HepG2 (cell line): ENCODE measurements around the gene HMG20B. TPM values are rescaled to one million over a fixed set of nuclear protein-coding genes. Genes with fewer than 3 reads are reported as not detected.

ENCODE experiments used
- ARNT2 ChIP-seq: sonication (generic); formaldehyde crosslinking; IDR thresholded peaks from 2 replicates; pipeline ENCODE4 v1.8.0; 2022; ENCODE audit warnings: mild to moderate bottlenecking, low read depth, missing genetic modification reagents, moderate library complexity
- ATF6 ChIP-seq: sonication (generic); formaldehyde crosslinking; conservative IDR thresholded peaks from 2 replicates; pipeline ENCODE4 v1.4.0; 2020; ENCODE audit warnings: missing genetic modification reagents
- CEBPB ChIP-seq: IDR thresholded peaks from 2 replicates; pipeline ENCODE4 v1.6.1; 2011; ENCODE audit warnings: low read depth, low read length, improper control_type of control experiment, borderline replicate concordance
- ESRRA ChIP-seq: sonication (generic); formaldehyde crosslinking; IDR thresholded peaks from 2 replicates; pipeline ENCODE4 v1.5.1; 2020; ENCODE audit warnings: mild to moderate bottlenecking, low read depth, missing genetic modification reagents
- HDAC2 ChIP-seq: sonication (generic); formaldehyde crosslinking; IDR thresholded peaks from 2 replicates; pipeline ENCODE4 v1.4.0; 2020; ENCODE audit warnings: missing genetic modification reagents
- HOXA7 ChIP-seq: sonication (generic); formaldehyde crosslinking; IDR thresholded peaks from 2 replicates; pipeline ENCODE4 v1.8.1; 2022; ENCODE audit warnings: mild to moderate bottlenecking, missing genetic modification reagents, moderate library complexity
- JUND ChIP-seq: sonication (generic); formaldehyde crosslinking; IDR thresholded peaks from 2 replicates; pipeline ENCODE4 v1.8.0; 2022; ENCODE audit warnings: mild to moderate bottlenecking, missing genetic modification reagents
- NCOA5 ChIP-seq: sonication (generic); formaldehyde crosslinking; IDR thresholded peaks from 2 replicates; pipeline ENCODE4 v1.4.0; 2020; ENCODE audit warnings: missing genetic modification reagents
- STAT5B ChIP-seq: sonication (generic); formaldehyde crosslinking; IDR thresholded peaks from 2 replicates; pipeline ENCODE4 v1.4.0; 2020; ENCODE audit warnings: missing genetic modification reagents
- TAF1 ChIP-seq: sonication (generic); formaldehyde crosslinking; IDR thresholded peaks from 2 replicates; pipeline ENCODE4 v1.4.0; 2020; ENCODE audit warnings: missing genetic modification reagents
- ZBTB1 ChIP-seq: sonication (generic); formaldehyde crosslinking; IDR thresholded peaks from 2 replicates; pipeline ENCODE4 v1.4.0; 2020; ENCODE audit warnings: missing genetic modification reagents, borderline replicate concordance
- ZFX ChIP-seq: sonication (generic); formaldehyde crosslinking; IDR thresholded peaks from 2 replicates; pipeline ENCODE4 v1.4.0; 2020; ENCODE audit warnings: mild to moderate bottlenecking, low read depth, missing genetic modification reagents, moderate library complexity
- ZFY ChIP-seq: sonication (generic); formaldehyde crosslinking; IDR thresholded peaks from 2 replicates; pipeline ENCODE4 v1.4.0; 2020; ENCODE audit warnings: missing genetic modification reagents
- ZNF10 ChIP-seq: sonication (generic); formaldehyde crosslinking; IDR thresholded peaks from 2 replicates; pipeline ENCODE4 v1.4.0; 2020; ENCODE audit warnings: mild to moderate bottlenecking, low read depth, missing genetic modification reagents, borderline replicate concordance
- ZNF234 ChIP-seq: sonication (generic); formaldehyde crosslinking; conservative IDR thresholded peaks from 2 replicates; pipeline ENCODE4 v1.5.1; 2020; ENCODE audit warnings: mild to moderate bottlenecking, missing genetic modification reagents
- ZNF3 ChIP-seq: IDR thresholded peaks from 2 replicates; pipeline ENCODE4 v1.7.0; 2017; ENCODE audit warnings: inconsistent platforms
- ZNF407 ChIP-seq: sonication (generic); formaldehyde crosslinking; IDR thresholded peaks from one replicate; pipeline ENCODE4 v1.5.1; 2020; ENCODE audit warnings: mild to moderate bottlenecking, missing genetic modification reagents; ENCODE audit errors: not compliant biosample characterization
- ZNF547 ChIP-seq: sonication (generic); formaldehyde crosslinking; IDR thresholded peaks from 2 replicates; pipeline ENCODE4 v1.5.1; 2020; ENCODE audit warnings: mild to moderate bottlenecking, missing genetic modification reagents
- ZNF737 ChIP-seq: sonication (generic); formaldehyde crosslinking; IDR thresholded peaks from 2 replicates; pipeline ENCODE4 v1.5.0; 2020; ENCODE audit warnings: missing genetic modification reagents, mild to moderate bottlenecking, borderline replicate concordance
- ZNF879 ChIP-seq: sonication (generic); formaldehyde crosslinking; IDR thresholded peaks from 2 replicates; pipeline ENCODE4 v1.8.1; 2023; ENCODE audit warnings: missing genetic modification reagents
- ZSCAN9 ChIP-seq: IDR thresholded peaks from 2 replicates; pipeline ENCODE4 v1.6.1; 2016; ENCODE audit warnings: borderline replicate concordance
- polyA plus RNA-seq, 8 experiments: library from polyadenylated mRNA; depleted of rRNA in 3 of 8; stranded (reverse) in 7 of 8; unstranded in 1 of 8; fragments of >200 nt; fragmentation: Illumina TruSeq in 4 of 8; extraction: Trizol in 4 of 8; gene quantifications; 2 replicates each; pipeline versions ENCODE4 v1.2.1 to v1.2.3, GENCODE V29; 2011 to 2016; ENCODE audit warnings: low read depth in 4 of 8, missing spikeins in 1 of 8, mixed read lengths in 1 of 8; ENCODE audit not compliant: insufficient read depth in 1 of 8
- total RNA-seq, 5 experiments: library from RNA; depleted of rRNA; stranded (reverse); fragments of >200 nt; fragmentation: Illumina TruSeq; extraction: Trizol; gene quantifications; 2 replicates each; pipeline ENCODE4 v1.2.3, GENCODE V29; 2016; ENCODE audit warnings: low read depth in 1 of 5

Gene HMG20B
- total and polyA plus RNA-seq, 2 of the 13 experiments (the other 11 are each of a cell fraction or from before 2014, with no cell fraction given), result 23.9 to 29.2 TPM

- TF ChIP-seq ZNF407, result no peak
- no peak; the same call in 1 of the 2 replicates for TF ChIP-seq ESRRA (CRISPR knock-in tag)
- TF ChIP-seq HDAC2 (CRISPR knock-in tag), result peak; percentile 87
- TF ChIP-seq JUND (CRISPR knock-in tag), result no peak
- TF ChIP-seq TAF1, result peak; percentile 84; the same call in 1 of the 2 replicates
- no peak for TF ChIP-seq NCOA5 (CRISPR knock-in tag)
- no peak for TF ChIP-seq ZNF879 (CRISPR knock-in tag)
- TF ChIP-seq ZBTB1 (CRISPR knock-in tag), result no peak
- TF ChIP-seq ZNF547 (CRISPR knock-in tag), result peak; percentile 52; the same call in 1 of the 2 replicates
- no peak for TF ChIP-seq ATF6 (CRISPR knock-in tag)
- peak; percentile 69; the same call in 1 of the 2 replicates for TF ChIP-seq ARNT2 (CRISPR knock-in tag)
- TF ChIP-seq ZNF10 (CRISPR knock-in tag), result no peak
- TF ChIP-seq HOXA7 (CRISPR knock-in tag), result no peak
- 0 out of 2 replicates have a peak, but pooled peaks have one; percentile 74 for TF ChIP-seq ZNF234 (CRISPR knock-in tag)
- TF ChIP-seq ZFX (CRISPR knock-in tag), result peak; percentile 89
- no peak for TF ChIP-seq CEBPB
- no peak for TF ChIP-seq ZNF3 (CRISPR knock-in tag)
- no peak for TF ChIP-seq ZNF737 (CRISPR knock-in tag)
- peak; percentile 87 for TF ChIP-seq ZFY (CRISPR knock-in tag)
- no peak for TF ChIP-seq STAT5B (CRISPR knock-in tag)
- peak; percentile 77 for TF ChIP-seq ZSCAN9 (CRISPR knock-in tag)
These were observed 54.0 kb downstream of the HMG20B start, which contains the start of gene CACTIN (continued) for GRCh38 chr19:3626473-3627350.
